Measurements from ENCODE around the gene CDC123. TPM values are rescaled to one million over a fixed set of nuclear protein-coding genes. Genes with fewer than 3 reads are reported as not detected.
A peak's percentile ranks its signal among the peaks of the same experiment; 100 is the strongest.
"Not testable (repeated sequence)": the region's sequence is repeated elsewhere in the genome, so short reads cannot be mapped to it uniquely, and the experiment has no call there.

Gene CDC123
- polyA plus RNA-seq, 1 donor (not counting 4 experiments of a cell fraction or from before 2014, with no cell fraction given), result 146 TPM

- Histone ChIP-seq H3K79me2 (ENCODE audit: control insufficient read depth, insufficient read depth, low read length) (no peaks in the 10 kb centered on the region), H3K36me3 (ENCODE audit: control insufficient read depth in 2 of 2, extremely low read depth in 1 of 2, insufficient read depth in 2 of 2, low read length in 2 of 2) (no peaks in the 10 kb centered on the region), H3K9me3 (ENCODE audit: control insufficient read depth, low read depth, low read length) (no peaks in the 10 kb centered on the region), H3K4me2 (ENCODE audit: control insufficient read depth, extremely low read depth, insufficient read depth, low read depth, low read length) (peak overlapping the region; percentile 17), H3K4me3 (ENCODE audit: control insufficient read depth in 2 of 3, extremely low read depth in 1 of 3, insufficient read depth in 2 of 3, low read depth in 1 of 3, low read length in 3 of 3) (no peak overlapping the region), H2AFZ (ENCODE audit: control insufficient read depth, low read length) (no peak overlapping the region), H3K27me3 (ENCODE audit: control insufficient read depth, extremely low read depth, insufficient read depth, low read length) (no peaks in the 10 kb centered on the region), H3K27ac (ENCODE audit: control insufficient read depth, insufficient read depth, low read length) (no peak overlapping the region), H3K4me1 (ENCODE audit: control insufficient read depth, extremely low read depth, insufficient read depth, low read length) (peaks cover 4% of the 10 kb centered on the region), H3K9ac (ENCODE audit: control insufficient read depth, extremely low read depth, insufficient read depth, low read length) (no peak overlapping the region), H4K20me1 (ENCODE audit: control insufficient read depth, extremely low read depth, insufficient read depth, low read length) (no peaks in the 10 kb centered on the region), H3K9me1 (ENCODE audit: control insufficient read depth, extremely low read depth, insufficient read depth, low read length) (no peaks in the 10 kb centered on the region)
- FAIRE-seq, result no peak
- dilution Hi-C loops (cut with MboI; ENCODE audit: extremely low pct_ligation_motif_present, low sequenced_read_pairs), result no loop called here
- no peak for DNase-seq (ENCODE audit: low read depth, low spot score)
- TF ChIP-seq EZH2 (IDR thresholded peaks at IDR 0.05; ENCODE audit: low read length) (no peak), CTCF (optimal IDR thresholded peaks at IDR 0.05 in 1 of 3, IDR thresholded peaks at IDR 0.05 in 1 of 3, conservative IDR thresholded peaks at IDR 0.05 in 1 of 3; ENCODE audit: extremely low read depth in 1 of 3, insufficient read depth in 2 of 3, low read length in 3 of 3) (no peak)
Measured at GRCh38 chr10:12271210-12271540, 75.2 kb downstream of the CDC123 start.

GRCh38 chr10:12277862-12278261 lies 81.9 kb downstream of the CDC123 start:
- H3K9me3 ChIP-seq (ENCODE audit: control insufficient read depth, low read depth, low read length); dilution Hi-C loops (cut with MboI; ENCODE audit: extremely low pct_ligation_motif_present, low sequenced_read_pairs); FAIRE-seq; H3K4me1 ChIP-seq (ENCODE audit: control insufficient read depth, extremely low read depth, insufficient read depth, low read length); H2AFZ ChIP-seq (ENCODE audit: control insufficient read depth, low read length); H4K20me1 ChIP-seq (ENCODE audit: control insufficient read depth, extremely low read depth, insufficient read depth, low read length); DNase-seq (ENCODE audit: low read depth, low spot score); H3K9ac ChIP-seq (ENCODE audit: control insufficient read depth, extremely low read depth, insufficient read depth, low read length); H3K4me2 ChIP-seq (ENCODE audit: control insufficient read depth, extremely low read depth, insufficient read depth, low read depth, low read length); H3K9me1 ChIP-seq (ENCODE audit: control insufficient read depth, extremely low read depth, insufficient read depth, low read length); H3K4me3 ChIP-seq (ENCODE audit: control insufficient read depth in 2 of 3, extremely low read depth in 1 of 3, insufficient read depth in 2 of 3, low read depth in 1 of 3, low read length in 3 of 3); H3K27me3 ChIP-seq (ENCODE audit: control insufficient read depth, extremely low read depth, insufficient read depth, low read length); H3K79me2 ChIP-seq (ENCODE audit: control insufficient read depth, insufficient read depth, low read length); H3K36me3 ChIP-seq (ENCODE audit: control insufficient read depth in 2 of 2, extremely low read depth in 1 of 2, insufficient read depth in 2 of 2, low read length in 2 of 2); H3K27ac ChIP-seq (ENCODE audit: control insufficient read depth, insufficient read depth, low read length): not testable (repeated sequence)

GRCh38 chr10:12279281-12279680 lies 83.3 kb downstream of the CDC123 start:
- dilution Hi-C loops (cut with MboI; ENCODE audit: extremely low pct_ligation_motif_present, low sequenced_read_pairs), result no loop called here
- no peak for FAIRE-seq

More at GRCh38 chr10:12279281-12279680, 83.3 kb downstream of the CDC123 start:
- Histone ChIP-seq H4K20me1 (ENCODE audit: control insufficient read depth, extremely low read depth, insufficient read depth, low read length) (no peaks in the 10 kb centered on the region), H3K9me1 (ENCODE audit: control insufficient read depth, extremely low read depth, insufficient read depth, low read length) (no peaks in the 10 kb centered on the region), H3K36me3 (ENCODE audit: control insufficient read depth in 2 of 2, extremely low read depth in 1 of 2, insufficient read depth in 2 of 2, low read length in 2 of 2) (no peaks in the 10 kb centered on the region), H3K4me1 (ENCODE audit: control insufficient read depth, extremely low read depth, insufficient read depth, low read length) (no peaks in the 10 kb centered on the region), H3K4me2 (ENCODE audit: control insufficient read depth, extremely low read depth, insufficient read depth, low read depth, low read length) (no peak overlapping the region), H3K79me2 (ENCODE audit: control insufficient read depth, insufficient read depth, low read length) (no peaks in the 10 kb centered on the region), H3K27ac (ENCODE audit: control insufficient read depth, insufficient read depth, low read length) (no peak overlapping the region), H3K9me3 (ENCODE audit: control insufficient read depth, low read depth, low read length) (no peaks in the 10 kb centered on the region), H2AFZ (ENCODE audit: control insufficient read depth, low read length) (no peak overlapping the region), H3K4me3 (ENCODE audit: control insufficient read depth in 2 of 3, extremely low read depth in 1 of 3, insufficient read depth in 2 of 3, low read depth in 1 of 3, low read length in 3 of 3) (no peak overlapping the region), H3K9ac (ENCODE audit: control insufficient read depth, extremely low read depth, insufficient read depth, low read length) (no peak overlapping the region), H3K27me3 (ENCODE audit: control insufficient read depth, extremely low read depth, insufficient read depth, low read length) (no peaks in the 10 kb centered on the region)
- TF ChIP-seq CTCF (optimal IDR thresholded peaks at IDR 0.05 in 1 of 3, IDR thresholded peaks at IDR 0.05 in 1 of 3, conservative IDR thresholded peaks at IDR 0.05 in 1 of 3; ENCODE audit: extremely low read depth in 1 of 3, insufficient read depth in 2 of 3, low read length in 3 of 3) (no peak), EZH2 (IDR thresholded peaks at IDR 0.05; ENCODE audit: low read length) (no peak)
- no peak for DNase-seq (ENCODE audit: low read depth, low spot score)

Data from keratinocyte (primary cell).